Nephron progenitor cell (in vitro differentiated cells): Measurements from ENCODE around the gene PKD1L1.
A peak's percentile ranks its signal among the peaks of the same experiment; 100 is the strongest.

Source experiments
- DNase-seq: peaks from one replicate; pipeline ENCODE4 v3.0.0; 2021
- H3K27ac Mint-ChIP-seq: 2 replicates; pipeline ENCODE4 v1.8.0; 2021; ENCODE audit warnings: mild to moderate bottlenecking, moderate library complexity, mixed read lengths
- H3K27me3 Mint-ChIP-seq: 2 replicates; pipeline ENCODE4 v1.8.0; 2021; ENCODE audit warnings: mild to moderate bottlenecking, low read depth, mixed read lengths; ENCODE audit not compliant: poor library complexity
- H3K36me3 Mint-ChIP-seq: 2 replicates; pipeline ENCODE4 v1.8.0; 2021; ENCODE audit warnings: low read depth, mixed read lengths
- H3K4me1 Mint-ChIP-seq: 2 replicates; pipeline ENCODE4 v1.8.0; 2021; ENCODE audit warnings: mixed read lengths
- H3K4me3 Mint-ChIP-seq: 2 replicates; pipeline ENCODE4 v1.8.0; 2021; ENCODE audit warnings: mild to moderate bottlenecking, moderate library complexity, mixed read lengths
- H3K9me3 Mint-ChIP-seq: 2 replicates; pipeline ENCODE4 v1.8.0; 2021; ENCODE audit warnings: mild to moderate bottlenecking, moderate library complexity, mixed read lengths
- CTCF ChIP-seq: fragments of 200-600 bp; sonication (generic); IDR thresholded peaks from 2 replicates; pipeline ENCODE4 v1.5.0; 2021; ENCODE audit warnings: antibody characterized with exemption

Gene PKD1L1

DNA sequence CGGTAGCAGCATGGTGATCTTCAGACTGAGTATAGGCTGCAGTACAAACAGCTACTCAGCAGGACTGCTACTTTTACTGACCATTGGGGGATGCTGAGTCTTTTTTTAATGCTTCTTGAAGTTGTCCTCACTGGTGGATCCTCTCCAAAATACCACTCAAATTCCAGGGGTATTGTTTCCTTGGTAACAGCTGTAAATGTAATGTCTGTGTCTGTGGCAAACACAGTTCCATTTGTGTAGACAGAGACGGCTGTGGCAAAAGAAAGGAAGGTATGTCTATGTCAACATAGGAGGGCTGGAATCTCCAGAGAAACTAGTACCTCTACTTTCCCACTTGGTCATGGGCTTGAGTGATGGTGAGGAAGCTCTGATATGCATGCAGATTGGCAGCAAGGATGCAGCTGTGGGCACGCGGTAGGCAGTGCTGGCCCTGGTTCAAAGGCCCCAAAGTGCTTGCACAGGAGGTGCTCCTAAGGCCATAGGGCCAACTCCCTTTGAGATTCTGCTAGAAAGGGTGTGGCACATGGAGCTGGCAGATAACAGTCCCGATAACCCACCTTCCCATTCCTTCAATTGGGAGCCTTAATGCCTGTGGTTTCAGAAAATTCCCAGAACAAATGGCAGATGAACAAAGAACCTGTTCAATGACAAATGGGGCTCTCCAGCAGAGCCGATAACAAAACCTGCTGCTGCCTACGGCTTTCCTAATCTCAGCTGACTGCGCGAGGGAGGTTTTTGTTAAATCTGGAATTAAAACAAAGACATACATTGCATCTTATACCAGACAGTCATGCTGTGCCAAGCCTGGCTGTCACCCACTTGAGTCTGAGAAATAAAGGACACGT is 43.0 kb downstream of the PKD1L1 start:
- no peak for DNase-seq

DNA sequence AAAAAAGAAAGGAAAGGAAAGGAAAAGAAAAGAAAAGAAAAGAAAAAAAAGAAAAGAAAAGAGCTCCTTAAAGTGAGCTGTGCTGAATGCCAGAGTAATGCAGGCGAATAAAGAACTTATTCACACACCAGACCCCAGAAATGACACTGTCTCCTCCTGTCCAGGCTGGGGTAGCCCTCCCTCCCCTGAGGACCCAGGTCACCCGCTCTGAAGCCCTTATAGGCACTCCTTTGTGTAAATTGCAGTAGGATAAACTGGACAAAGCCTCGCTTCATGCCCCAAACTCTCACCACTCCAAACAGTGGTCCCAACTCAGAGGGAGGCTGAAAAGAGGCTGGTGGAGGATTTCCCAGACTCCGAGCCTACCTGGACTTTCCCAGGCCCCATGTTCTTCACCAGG is 46.3 kb downstream of the PKD1L1 start:
- H3K36me3 Mint-ChIP-seq, result no peaks in the 10 kb centered on the region
- peak overlapping the region; percentile 26 for H3K4me3 Mint-ChIP-seq
- peak overlapping the region; percentile 98 for H3K27ac Mint-ChIP-seq
- no peak for TF ChIP-seq CTCF
- no peaks in the 10 kb centered on the region for H3K9me3 Mint-ChIP-seq
- peaks cover 11% of the 10 kb centered on the region for H3K27me3 Mint-ChIP-seq
- H3K4me1 Mint-ChIP-seq, result peaks cover 42% of the 10 kb centered on the region
- no peak for DNase-seq

More for the DNA sequence above, 43.0 kb downstream of the PKD1L1 start:
- Mint-ChIP-seq H3K27me3 (peaks cover 11% of the 10 kb centered on the region), H3K4me1 (peaks cover 63% of the 10 kb centered on the region), H3K9me3 (peaks cover 6% of the 10 kb centered on the region), H3K36me3 (no peaks in the 10 kb centered on the region), H3K4me3 (no peak overlapping the region), H3K27ac (no peak overlapping the region)
- no peak for TF ChIP-seq CTCF

GRCh38 chr7:47901542-47901941 is 46.7 kb downstream of the PKD1L1 start:
- Mint-ChIP-seq H3K9me3 (no peaks in the 10 kb centered on the region), H3K4me1 (peaks cover 47% of the 10 kb centered on the region), H3K27ac (peak overlapping the region; percentile 98), H3K36me3 (no peaks in the 10 kb centered on the region), H3K27me3 (peaks cover 11% of the 10 kb centered on the region), H3K4me3 (peak overlapping the region; percentile 26)
- no peak for TF ChIP-seq CTCF
- DNase-seq, result peak; percentile 41

DNA sequence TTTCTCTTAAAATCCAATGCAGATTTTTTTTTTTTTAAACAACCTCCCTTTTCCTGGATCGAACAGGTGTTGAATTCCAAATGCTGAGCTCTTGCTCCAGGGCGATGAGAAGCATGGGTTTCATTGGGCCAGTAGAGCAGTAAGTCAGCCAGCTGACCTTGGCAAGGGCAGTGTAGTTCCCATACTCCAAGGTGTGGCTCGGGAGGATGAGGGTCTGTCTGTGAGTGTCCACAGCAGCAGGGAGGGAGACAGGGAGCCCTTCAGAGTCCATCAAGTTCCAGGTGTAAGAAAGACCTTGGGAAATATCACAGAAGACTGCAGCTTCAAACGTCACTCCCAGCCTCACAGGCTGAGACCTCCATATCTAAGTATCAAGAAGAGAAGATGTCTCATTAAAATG is 50.4 kb downstream of the PKD1L1 start:
- H3K4me3 Mint-ChIP-seq, result no peak overlapping the region
- no peak for DNase-seq
- no peaks in the 10 kb centered on the region for H3K36me3 Mint-ChIP-seq
- peaks cover 45% of the 10 kb centered on the region for H3K4me1 Mint-ChIP-seq
- no peak overlapping the region for H3K27ac Mint-ChIP-seq
- peaks cover 7% of the 10 kb centered on the region for H3K27me3 Mint-ChIP-seq
- no peak for TF ChIP-seq CTCF
- no peaks in the 10 kb centered on the region for H3K9me3 Mint-ChIP-seq

DNA sequence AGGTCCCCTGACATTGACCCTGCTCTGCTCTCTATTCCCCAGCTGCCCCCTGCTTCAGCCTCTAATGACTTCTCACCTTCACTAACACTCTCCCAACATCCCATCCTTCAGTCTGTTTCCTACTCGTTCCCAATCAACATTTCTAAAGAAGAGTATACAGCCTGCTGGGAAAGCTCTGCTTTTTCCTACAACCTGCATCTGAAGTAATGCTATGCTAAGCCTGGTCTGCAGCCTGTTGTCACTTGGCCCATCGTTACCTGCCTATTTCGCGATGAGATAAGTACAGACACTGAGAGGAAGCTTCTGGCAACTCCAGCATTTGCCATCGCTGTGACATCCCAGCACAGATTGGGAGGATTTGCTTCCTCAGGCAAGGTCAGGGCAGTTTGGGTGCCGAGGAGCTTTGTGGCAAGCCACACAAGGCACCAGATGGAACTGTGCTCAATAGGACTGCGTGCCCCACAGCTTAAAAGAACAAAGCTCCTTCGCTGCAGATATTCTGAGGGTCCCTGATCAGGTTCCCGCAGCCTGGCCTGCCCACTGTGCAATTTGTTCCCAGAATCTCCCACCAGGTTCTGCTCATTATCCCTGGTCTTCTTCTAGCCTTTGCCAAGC is 51.4 kb downstream of the PKD1L1 start:
- Mint-ChIP-seq H3K4me3 (peak overlapping the region; percentile 3), H3K27ac (peak overlapping the region; percentile 23)
- TF ChIP-seq CTCF, result no peak

More for the DNA sequence above, 51.4 kb downstream of the PKD1L1 start:
- Mint-ChIP-seq H3K36me3 (no peaks in the 10 kb centered on the region), H3K27me3 (peaks cover 8% of the 10 kb centered on the region), H3K4me1 (peaks cover 42% of the 10 kb centered on the region), H3K9me3 (no peaks in the 10 kb centered on the region)
- no peak for DNase-seq
